GM21526 (cell line): ENCODE results near the gene MDM2.

Experiments
- ATAC-seq: cut with Tn5 transposase; IDR thresholded peaks from one replicate; pipeline ENCODE4 v1.9.1; 2021; ENCODE audit warnings: moderate library complexity; ENCODE audit not compliant: unreplicated experiment, low FRiP score

The MDM2 gene

DNA sequence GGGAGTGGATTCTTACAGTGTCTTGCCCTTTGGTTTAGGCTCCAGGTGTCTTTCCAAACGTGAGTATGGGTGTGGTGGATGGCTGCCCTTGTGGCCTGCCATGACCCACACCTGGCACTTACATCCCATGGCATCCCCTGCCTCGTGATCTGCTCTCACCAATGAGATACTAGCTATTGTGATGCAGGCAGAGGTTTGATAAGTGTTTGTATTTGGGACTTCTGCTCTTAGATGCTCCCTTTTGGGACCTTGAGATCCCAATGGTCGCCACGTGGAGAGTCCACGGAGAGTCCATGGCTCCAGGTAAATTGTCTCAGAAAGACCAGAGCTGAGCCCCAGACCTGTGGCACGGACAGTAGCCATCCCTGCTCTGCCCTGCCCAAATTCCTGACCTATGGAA lies 62.5 kb downstream of the MDM2 start:
- no peak for ATAC-seq

DNA sequence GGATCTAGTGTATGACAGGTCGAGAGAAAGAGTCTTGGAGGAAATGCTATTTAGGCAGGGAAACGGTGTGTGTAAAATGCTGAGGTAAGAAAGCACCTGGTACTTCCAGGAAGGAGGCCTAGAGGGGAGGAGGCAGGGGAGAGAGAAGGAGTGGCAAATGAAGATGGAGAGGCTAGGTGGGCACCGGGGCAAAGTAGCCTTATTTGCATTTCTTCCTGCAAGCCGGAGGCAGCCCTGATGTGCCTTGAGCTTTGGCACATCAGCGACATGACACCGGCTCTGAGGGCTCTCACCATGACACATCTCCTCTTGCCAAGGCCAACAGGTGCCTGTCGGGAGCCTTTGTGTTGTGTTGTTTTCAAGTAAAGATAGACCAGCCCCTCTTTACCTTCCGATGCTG lies 63.4 kb downstream of the MDM2 start:
- ATAC-seq: no peak

DNA sequence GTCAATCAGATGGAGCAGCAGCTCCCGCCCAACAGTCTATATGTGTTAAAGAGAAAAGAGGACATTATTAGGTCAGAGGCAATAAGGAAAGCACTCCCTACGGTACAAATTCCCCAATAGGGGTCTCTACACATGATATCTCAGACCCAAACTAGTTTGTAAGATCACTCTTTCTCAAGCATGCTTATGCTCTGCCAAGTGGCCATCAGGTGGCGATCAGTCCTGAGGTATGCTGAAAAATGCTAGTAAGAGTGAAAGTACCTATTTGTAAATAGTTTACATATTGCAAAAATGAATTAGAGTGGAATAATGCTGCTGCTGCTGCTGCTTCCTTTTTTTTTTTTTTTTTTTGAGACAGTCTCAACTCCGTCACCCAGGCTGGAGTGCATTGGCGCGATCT lies 63.9 kb downstream of the MDM2 start:
- no peak for ATAC-seq

DNA sequence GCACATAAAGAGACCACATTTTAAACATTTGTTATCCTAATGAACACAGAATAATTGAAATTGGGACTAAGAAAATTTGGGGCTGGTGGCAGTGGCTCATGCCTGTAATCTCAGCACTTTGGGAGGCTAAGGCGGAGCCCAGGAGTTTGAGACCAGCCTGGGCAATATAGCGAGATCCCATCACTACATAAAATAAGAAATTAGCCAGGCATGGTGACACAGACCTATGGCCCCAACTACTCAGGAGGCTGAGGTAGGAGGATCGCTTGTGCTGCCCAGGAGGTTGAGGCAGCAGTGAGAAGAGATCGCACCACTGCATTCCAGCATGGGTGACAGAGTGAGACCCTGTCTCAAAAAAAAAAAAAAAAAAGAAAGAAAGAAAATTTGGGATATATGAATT lies 65.3 kb downstream of the MDM2 start:
- ATAC-seq: no peak

DNA sequence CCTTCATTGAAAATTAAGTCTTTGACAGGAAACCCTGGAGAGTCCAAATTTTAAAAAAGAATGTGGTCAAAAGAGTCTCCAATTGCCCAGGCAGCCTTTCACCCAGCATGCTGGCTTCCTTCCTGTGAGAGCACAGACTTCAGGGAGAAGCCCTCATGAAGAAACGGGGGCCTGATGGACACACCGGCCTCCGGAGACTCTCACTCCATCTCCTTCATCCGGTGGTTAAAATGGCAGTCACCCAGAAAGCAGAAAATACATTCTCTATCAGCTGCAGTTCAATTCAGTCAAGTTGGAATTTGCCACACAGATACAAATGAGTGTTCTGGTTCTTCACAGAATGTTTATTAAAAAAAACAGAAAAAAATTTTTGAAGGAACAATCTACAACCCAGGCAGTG lies 68.5 kb downstream of the MDM2 start:
- ATAC-seq: no peak

DNA sequence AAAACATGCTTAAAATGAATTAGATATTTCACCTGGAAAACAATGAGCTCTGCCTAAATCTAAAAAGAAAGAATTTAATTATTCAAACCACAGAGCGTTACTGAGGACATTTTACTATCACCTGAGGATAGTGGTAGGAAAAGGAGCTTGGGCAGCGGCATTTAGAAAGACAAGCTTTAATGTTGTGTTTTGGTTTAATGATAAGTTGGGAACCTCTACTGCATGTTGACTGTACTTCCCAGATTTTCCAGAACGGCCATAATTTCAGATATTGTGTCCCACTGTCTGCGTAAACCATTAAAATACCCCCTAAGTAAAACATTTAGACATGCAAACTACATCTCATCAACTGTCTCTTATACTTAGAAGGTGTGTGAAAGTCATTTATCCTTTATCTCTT lies 69.6 kb downstream of the MDM2 start:
- no peak for ATAC-seq

DNA sequence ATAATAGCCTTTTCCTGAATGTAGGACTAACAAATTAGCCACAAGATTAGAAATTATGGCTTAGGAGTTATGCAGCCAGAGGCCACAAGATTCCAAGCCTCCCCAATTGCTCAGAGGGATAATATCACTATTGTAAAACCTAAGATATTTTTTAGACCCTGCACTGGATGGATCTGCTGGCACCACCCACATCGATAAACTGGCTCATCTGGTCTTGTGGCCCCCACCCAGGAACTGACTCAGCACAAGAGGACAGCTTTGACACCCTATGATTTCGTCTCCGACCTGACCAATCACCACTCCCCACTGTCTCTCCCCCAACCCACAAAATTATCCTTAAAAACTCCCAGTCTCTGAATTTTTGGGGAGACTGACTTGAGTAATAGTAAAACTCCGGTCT lies 70.3 kb downstream of the MDM2 start:
- ATAC-seq: no peak

DNA sequence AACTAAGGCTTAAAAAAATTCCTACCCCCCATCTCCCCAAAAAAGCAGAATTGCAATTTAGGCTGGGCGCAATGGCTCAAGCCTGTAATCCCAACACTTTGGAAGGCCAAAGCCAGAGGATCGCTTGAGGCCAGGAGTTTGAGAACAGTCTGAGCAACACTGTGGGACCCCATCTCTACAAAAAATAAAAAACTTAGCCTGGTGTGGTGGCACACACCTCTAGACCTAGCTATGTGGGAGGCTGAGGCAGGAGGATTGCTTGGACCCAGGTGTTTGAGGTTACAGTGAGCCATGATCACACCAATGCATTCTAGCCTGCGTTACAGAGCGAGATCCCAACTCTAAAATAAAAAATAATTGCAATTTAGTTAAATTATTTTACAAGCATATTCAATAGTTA lies 70.9 kb downstream of the MDM2 start:
- no peak for ATAC-seq

DNA sequence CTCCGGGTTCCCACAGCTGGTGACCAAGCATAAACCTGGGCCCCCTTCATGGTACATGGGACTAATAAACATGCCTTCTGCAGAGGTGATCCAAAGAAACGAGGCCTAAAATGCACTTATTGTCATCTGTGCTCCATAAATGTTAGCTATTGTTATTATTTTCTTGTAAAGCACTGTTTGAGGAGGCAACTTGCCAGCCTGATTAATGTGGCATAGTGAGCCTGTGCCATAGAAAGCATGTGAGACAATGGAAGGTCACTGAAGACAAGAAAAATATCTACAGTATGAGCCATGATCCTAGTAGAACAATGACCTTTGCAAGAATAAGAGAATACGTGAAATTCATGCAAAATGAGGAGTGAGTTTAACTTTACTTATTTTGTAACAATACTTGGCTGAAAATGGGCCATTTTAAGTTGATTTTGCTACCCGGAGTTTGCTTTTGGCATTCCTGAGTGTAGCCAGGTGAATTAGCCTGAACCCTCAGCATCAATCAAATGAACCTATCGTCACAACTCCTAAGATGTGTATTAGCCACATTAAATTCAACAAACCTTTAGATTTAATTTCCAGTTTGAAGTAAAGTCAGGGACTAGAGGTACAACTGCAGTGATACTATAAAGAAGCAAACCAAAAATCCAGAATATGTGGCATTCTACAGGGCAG lies 72.8 kb downstream of the MDM2 start:
- no peak for ATAC-seq

DNA sequence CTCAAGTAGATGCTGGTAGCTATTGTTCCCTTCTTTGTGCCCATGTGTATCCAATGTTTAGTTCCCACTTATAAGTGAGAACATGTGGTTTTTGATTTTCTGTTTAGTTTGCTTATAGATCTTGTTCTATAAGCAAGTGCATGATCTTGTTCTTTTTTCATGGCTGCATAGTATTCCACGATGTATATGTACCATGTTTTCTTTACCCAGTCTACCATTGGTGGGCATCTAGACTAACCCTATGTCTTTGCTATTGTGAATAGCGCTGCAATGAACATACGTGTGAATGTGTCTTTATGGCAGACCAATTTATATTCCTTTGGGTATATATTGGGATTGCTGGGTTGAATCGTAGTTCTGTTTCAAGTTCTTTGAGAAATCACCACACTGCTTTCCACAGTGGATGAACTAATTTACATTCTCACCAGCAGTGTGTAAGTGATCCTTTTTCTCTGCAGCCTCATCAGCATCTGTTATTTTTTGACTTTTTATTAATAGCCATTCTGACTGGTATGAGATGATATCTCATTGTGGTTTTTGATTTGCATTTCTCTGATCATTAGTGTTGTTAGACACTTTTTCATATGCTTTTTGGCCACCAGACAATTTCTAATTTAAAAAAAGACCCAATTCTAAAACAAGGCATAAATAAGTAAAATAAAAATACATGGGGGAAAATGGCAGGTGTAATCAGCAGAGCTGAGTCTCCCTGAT lies 74.4 kb downstream of the MDM2 start:
- ATAC-seq: no peak

DNA sequence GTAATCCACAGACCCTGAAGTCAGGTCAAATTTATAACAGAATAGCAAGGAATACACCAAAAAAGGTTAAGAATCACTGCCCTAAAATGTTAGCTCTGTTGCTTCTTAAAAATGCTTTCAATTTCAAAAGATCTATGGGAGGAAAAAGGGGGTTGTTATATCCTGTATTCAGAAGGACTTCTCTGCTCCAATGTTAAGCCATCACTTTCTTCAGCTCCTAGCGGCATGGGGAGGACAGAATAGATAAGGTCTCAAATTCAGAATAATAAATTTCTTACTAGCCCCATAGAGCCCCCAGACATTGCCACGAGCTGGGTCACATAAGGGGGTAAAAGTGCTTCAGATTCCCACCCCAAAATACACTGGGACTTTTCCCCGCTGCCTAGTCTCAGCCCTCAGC lies 75.2 kb downstream of the MDM2 start:
- ATAC-seq: no peak

DNA sequence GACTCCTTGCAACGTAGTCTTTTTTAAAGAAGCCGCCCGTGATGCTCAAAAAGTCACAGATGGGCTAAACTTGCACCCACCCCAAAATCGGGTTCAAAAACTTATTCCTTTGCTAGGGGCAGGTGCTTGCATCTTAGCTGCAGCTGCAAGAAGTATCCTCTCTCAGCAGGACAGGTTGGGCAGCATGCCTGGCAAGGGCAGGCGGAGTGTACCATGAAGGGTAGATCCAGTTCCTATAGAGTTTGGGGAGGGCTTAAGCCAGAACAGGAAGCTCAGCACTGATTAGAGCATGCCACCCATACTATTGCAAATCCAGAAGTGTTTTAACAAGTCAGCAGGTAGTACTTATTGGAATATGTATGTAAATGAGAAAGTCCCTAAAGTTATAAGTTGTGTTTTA lies 76.3 kb downstream of the MDM2 start:
- ATAC-seq: no peak

DNA sequence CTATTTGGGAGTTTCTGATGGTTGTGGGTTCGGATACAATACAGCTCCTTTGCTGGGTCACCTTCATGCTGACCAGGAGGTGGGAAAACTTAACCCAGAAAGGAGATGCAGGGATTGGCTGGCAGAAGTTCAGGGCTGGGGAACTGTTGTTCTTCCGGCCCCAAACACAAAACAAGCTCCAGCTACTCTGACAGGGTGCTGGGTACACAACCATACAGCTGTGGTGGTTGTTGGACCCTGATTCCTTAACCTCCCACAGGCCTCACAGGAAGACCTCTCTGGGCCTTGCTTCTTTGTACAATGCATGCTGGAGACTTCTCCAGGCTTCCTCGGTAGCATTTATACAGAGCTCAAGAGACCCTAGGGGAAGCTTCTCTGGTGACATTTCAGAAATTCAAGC lies 77.4 kb downstream of the MDM2 start:
- ATAC-seq: no peak

DNA sequence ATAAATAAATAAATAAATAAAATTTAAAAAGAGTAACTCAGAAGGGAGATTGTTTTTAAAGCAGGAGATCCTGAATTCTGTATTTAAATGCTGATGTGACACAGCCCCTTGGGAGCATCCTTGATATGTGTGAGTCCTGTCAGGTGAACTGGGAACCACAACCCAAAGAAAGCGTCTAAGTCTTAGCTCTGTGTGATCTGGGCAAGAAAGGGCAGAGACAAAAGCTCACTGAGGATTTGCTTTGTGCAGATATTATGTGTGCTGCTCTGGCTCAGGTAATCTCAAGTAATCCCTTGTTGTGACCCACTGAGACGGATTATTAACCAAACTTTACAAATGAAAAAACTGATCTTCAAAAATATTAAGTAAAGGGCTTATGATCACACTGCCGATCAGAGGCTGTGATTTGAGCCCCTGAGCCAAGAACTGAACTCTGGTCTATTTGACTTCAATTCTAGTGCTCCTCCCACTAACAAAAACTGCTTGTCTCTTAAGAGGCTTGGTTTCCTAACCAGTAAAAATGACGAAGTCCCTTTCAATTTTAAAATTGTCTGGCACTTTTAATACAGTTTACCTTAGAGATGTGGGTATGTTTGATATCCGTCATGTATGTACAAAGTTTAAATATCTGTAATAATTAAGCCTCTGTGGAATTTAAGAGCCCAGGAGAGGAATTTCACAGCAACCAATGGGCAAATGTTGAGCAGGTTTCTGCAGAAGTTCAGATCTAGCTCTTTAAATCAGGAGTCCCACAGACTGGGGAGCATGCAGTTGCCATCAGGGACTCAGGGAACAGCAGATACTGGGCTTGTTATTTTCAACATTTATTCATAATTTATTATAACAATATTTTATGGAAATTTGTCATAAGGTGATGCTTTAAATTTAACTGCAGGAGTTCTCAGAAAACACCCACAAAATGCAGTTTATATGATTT lies 78.9 kb downstream of the MDM2 start:
- no peak for ATAC-seq

DNA sequence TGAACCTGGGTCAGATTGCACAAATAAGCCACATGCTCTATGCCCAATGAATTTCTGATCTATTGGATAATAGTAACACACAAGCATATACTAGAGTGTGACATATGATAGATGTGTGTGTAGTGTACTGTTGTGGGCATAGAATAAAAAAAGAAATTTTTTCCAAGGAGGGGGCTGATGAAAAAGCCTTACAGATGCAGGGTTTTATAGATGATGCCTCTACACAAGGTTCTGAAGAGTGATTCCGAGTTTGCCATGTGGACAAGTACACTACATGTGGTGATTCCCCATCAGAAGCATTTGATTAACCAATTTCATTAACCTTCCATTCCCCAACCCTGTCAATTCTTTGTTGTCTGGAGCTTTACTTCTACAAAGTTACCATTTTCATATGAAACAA lies 79.7 kb downstream of the MDM2 start:
- ATAC-seq: no peak

DNA sequence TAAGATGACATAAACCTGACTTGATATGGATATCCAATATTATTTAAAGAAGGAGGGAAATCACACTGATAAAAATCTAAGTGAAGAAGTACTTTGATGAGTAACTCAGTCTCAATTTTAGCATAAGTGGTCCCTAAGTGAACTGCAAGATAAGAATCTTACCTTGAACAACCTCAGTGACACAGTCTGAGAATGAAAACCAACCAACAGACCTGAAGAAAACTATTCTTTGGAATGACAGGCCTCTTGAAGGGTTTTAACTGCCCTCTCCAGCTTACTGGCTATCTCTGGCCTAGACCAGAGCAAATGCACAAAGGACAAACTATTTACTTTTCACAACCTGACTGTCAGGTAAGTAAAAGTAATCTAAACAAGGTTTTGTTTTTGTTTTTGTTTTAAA lies 80.3 kb downstream of the MDM2 start:
- no peak for ATAC-seq

DNA sequence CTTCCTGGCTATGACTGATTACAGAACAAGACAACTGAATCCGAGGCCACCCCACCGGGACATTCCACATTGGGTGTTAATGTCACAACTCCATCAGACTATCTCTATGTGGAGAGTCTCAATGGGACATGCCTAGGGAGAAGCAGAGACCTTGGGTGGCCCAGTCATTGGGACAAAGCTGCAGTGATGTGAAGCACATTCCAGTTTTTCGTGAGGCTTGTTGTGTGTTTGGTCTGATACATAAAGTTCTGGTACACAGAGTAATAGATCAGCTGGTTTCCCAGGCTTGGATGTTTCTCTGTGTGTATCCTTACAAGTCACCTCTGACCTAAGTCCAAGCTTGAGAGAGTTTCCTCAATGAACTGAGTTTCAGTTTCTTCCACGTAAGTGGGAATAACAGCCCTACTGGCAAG lies 82.7 kb downstream of the MDM2 start:
- no peak for ATAC-seq

DNA sequence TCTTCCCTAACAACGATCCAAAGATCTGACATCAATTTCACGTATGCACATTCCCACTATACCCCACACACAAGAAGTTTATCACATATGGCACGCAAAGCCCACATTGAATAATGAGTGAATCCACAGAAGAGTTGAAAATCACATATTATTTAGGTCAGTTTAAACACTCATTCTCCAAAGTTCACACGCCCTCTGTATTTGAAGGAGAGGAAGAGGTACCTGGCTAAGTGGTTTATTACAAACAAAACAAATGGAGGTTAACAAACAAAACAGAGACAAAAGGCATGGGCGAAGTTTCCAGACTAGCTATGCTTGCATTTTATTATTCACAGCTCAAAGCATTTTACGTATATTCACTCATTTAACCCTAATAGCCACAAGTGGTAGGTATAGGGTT lies 83.2 kb downstream of the MDM2 start:
- no peak for ATAC-seq

DNA sequence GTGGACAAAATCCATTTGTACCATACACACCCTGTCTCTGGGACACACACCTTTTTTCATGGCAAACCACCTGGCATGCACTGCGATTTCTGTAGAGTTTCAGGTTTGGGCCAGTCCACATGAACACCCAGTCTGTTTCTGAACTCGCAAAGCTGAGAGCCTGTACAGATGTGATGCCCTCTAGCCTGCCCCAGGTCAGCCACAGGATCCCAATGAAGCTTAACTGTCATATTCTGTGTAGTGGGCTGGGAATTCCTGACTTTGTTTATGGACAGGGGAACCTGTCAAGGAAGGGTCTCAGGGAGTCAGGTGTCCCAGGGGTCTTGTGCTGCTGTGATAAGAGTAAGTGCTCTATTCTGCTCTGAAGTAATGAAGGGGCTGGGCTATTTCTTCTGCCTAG lies 85.2 kb downstream of the MDM2 start:
- ATAC-seq: no peak

DNA sequence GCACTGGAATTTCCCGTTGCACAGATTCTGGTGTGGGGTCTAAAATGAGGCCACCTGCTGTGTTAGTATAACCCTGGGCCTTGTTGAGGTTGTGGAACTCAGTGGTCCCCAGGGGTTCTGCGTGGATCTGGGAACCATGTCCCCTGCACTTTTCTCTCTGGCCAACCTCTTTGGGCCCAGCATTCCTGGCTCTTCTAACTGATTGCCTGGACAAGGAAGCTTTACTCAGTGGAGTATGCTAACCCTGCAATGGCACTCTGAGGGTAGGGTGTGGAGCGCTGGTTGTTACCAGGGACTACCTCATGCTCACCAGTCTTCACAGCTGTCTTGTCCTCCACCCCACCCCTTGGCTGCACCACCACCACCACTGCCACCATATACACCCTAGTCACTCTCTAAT lies 85.8 kb downstream of the MDM2 start:
- no peak for ATAC-seq

DNA sequence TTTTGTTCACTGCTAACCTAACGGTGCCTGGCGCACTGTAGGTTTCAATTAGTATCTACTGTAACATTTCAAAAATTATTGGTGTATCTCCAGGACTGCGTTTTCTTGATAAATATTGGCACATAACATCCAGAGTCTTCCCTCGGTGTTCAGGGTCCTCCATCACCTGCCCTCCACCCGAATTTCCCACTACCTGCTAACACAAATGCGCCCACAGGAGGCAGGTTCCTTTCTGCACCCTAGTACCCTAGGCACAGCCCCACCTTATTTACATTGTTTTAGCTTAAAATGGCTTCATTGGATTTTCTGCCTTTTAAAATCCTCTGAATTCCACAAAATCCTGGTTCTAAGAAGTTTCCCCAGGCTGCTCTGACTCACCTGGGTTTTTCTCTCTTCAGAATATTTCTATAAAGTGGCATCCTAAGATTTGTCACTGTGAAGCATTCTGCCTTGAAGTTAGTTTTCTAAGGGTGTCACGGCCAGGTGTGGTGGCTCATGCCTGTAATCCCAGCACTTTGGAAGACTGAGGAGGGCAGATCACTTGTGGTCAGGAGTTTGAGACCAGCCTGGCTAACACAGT lies 86.4 kb downstream of the MDM2 start:
- no peak for ATAC-seq
